NCI-H510A treated with DMSO at 0.1 percent for 48 hours (cell line): ENCODE results near the gene PDE8B.
A peak's percentile ranks its signal among the peaks of the same experiment; 100 is the strongest.

Experiments used
- DNase-seq: peaks from one replicate; lab custom pipeline; 2025; lab: John Stamatoyannopoulos, UW

PDE8B gene

GRCh38 chr5:77210091-77210963, at the start of gene PDE8B:
TSS of gene PDE8B (plus strand) at chr5:77210680. CDS start at chr5:77210926, 246 bp downstream.
- no peak for DNase-seq

DNA sequence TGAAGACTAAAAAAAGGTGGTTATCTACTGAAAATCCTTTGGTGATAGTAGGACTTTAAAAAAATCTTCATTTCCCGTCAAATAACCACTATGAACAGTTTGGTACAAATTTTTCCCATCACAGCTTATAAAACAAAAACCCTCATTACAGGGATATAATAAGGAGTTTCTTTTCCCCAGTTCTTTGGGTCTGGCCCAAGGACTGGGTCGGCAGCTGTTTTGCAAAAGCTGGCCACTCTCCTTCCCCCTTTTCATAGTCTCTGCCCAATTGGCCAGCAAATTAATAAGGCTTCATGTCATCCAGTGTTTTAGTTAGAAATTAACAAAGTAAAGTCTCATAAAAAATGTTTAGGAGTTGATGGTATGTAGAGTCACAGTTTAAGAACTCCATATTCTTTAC, 47.0 kb upstream of the PDE8B start:
- DNase-seq: no peak

DNA sequence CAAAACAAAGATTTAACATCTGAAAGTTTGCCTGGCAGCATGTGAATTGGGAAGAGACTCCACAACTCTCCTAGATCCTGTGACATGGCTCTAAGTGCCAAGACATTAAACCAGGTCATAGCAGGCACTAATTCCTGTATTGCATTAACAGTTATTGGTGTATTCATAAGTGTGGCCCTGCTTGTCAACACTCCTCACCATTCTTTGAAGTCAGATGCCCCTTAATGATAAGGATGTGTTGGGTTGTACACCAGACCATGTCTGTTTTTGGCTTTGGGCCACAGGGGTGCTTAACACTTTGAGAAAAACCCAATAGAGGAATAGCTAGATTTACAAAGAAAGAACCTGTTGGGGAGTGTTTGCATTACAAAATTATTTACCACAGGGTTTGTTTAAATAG, 43.4 kb upstream of the PDE8B start:
- no peak for DNase-seq

GRCh38 chr5:77167695-77168121, 42.8 kb upstream of the PDE8B start:
- peak; percentile 71 for DNase-seq

GRCh38 chr5:77168161-77168878, 42.2 kb upstream of the PDE8B start:
- no peak for DNase-seq

DNA sequence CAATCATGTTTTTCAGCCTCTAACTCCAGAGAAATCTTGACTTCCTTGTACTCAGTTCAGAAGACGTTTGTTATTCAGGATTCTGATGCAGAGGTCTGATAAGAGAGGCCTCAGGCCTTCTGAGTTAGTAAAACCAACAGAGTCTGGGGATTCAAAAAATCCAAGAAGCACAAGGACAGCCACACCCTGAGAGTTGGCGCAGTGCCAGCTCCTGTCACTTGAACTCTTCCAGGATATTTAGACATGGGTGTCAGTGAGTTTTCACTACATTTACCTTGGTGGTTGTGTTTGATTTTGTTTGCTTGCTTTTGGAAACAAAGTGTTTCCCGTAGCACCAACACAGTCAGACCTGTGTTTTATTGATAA, 41.6 kb upstream of the PDE8B start:
- DNase-seq: peak; percentile 51

- DNase-seq: no peak
Measured at GRCh38 chr5:77170196-77170890, 40.1 kb upstream of the PDE8B start.

DNA sequence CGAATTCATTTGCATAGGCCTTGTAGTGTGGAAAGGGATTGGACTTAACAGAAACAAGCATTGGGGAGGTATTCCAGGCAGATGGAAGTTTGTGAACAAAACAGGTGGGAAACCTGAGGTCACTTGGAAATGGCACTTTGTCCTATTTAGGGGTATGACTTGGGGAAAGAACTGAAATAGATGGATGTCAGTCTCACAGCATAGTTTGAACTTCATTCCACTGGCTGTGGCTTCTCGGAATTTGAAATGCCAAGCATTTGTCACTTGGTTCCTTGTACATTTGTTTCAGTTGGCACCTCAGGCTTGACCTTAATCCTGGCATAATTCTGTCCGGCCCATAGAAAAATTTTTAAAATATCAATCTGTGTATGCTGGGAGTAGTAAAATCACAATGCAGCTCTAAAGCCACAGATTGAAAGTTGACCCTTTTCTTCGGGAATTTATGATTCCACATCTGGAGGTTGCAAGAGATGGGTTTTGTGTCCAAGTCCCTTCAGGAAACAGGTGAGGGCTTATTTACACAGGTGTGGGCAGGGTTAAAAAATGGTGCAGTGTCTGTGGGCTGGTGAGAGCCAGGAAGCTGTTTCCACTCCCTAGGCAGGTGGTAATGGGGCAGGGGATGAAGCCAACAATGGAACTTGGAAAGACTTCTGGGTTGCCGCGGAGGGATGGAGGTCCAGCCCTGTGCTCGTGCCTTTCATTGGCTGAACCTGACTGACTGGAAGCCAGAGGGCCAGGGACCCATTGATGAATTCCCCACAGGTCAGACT, 39.2 kb upstream of the PDE8B start:
- DNase-seq: peak; percentile 12

- no peak for DNase-seq
Measured at GRCh38 chr5:77172713-77173328, 37.7 kb upstream of the PDE8B start.

GRCh38 chr5:77174526-77174925, 36.0 kb upstream of the PDE8B start:
- no peak for DNase-seq

- no peak for DNase-seq
Measured at GRCh38 chr5:77175231-77175630, 35.2 kb upstream of the PDE8B start.

- no peak for DNase-seq
Measured at GRCh38 chr5:77176429-77176828, 34.1 kb upstream of the PDE8B start.

- no peak for DNase-seq
Measured at GRCh38 chr5:77177576-77177975, 32.9 kb upstream of the PDE8B start.

DNA sequence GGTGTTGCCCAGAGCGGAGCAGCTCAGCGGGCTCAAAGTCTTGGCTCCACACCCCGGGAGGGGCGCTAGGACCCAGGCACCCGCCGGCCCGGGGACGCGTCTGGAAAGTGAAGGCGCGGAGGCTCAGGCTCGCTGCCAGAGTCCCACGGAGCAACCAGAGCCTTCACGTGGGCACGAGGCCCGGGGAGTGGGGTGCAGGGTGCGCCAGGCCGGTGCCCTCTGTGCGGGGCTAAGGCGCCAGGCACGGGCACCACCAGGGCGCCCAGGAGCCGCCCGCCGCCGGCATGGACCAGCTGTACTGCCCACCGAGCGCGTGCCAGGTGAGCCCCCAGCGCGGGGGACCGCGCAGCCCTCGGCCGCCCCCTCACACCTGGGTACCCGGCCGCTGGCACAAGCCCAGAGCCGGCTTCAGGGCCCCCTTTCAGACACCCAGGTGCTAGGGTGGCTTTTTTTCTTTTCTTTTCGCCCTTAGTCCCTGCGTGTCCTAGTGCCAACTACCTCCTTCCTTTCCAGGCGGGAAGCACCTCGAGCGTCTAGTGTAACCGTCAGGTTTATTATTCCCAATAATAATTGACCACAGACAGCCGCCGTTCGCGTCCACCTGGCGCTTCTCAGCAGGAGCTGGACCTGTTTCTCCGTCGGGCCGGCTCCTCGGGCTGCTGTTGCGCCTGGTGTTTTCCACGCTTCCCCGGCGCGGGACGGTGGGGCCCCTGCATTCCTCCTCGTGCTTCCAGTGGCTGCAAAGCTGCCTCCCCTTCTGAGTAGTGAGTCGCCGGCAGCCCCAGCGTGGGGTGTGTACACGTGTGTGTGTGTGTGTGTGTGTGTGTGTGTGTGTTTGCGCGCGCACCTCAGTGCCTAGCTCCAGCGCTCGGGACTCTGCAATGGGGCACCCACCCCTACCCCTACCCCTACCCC, 30.1 kb upstream of the PDE8B start:
- DNase-seq: peak; percentile 20

- DNase-seq: no peak
Measured at GRCh38 chr5:77181173-77181572, 29.3 kb upstream of the PDE8B start.

GRCh38 chr5:77181596-77182304, 28.7 kb upstream of the PDE8B start:
- no peak for DNase-seq

DNA sequence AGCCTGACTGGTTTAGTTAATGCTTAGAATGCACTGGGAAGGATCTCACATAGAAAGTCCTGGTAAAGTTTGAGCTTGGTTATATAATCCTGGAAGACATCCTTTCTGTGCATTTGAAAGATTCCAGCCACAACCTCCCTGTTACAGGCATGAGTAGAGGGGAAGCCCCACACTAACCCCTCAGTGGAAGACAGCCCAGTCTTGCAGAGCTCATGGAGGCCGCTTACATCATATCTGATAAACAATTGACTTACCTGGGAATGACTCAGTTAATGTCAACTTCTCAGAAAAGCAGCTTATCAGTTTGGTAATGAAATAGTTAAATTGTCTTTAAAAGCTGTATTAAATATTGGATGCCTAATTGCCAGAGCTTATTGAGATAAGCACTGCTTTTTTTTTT, 28.1 kb upstream of the PDE8B start:
- no peak for DNase-seq

DNA sequence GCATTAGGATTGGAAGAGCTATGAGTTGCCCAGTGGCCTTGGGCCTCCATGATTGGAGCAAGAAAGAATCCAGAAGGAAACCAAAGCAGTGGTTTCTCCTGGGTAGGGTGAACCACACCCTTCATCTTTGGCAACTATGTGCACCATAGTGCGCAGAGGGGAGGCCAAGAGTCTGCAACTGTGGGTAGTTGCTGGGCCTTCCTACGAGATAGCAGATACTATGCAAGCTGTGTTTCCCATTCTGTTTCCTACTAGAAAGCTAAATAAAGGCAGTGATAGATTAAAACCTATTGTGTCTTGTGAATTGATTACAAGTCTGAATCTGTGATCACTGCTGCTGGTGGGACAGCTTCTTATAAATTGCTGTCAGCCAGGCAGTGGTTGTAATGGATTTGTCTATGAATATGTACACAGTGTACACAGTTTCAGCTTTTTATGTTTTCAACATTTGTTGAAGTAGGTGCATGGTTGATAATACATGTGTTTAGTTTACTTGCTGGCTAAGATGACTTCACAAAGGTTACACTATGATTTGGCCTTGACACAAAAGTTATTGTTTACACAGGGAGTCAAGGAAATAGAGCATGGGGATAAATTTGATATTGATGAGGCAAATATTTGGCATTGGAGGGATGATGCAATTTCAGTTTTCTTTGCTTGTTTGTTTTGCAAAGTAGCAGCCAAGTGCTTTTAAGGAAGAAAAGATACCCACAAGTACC, 23.7 kb upstream of the PDE8B start:
- DNase-seq: no peak

GRCh38 chr5:77189421-77189820, 21.1 kb upstream of the PDE8B start:
- no peak for DNase-seq
